H9 (cell line): ENCODE measurements around the gene HOXC10. TPM values are rescaled to one million over a fixed set of nuclear protein-coding genes. Genes with fewer than 3 reads are reported as not detected.

ENCODE experiments used
- DNase-seq: peaks from one replicate; pipeline ENCODE4 v3.0.0-alpha.2; 2017
- H2AFZ ChIP-seq: one replicate; pipeline ENCODE4 v1.6.1; 2013; ENCODE audit warnings: mild to moderate bottlenecking, low read length, control low read depth, moderate library complexity
- H2AK5ac ChIP-seq: 2 replicates; pipeline ENCODE4 v1.6.1; 2013; ENCODE audit warnings: low read length, control low read depth, mixed read lengths; ENCODE audit not compliant: insufficient read length
- H2BK120ac ChIP-seq: one replicate; pipeline ENCODE4 v1.6.1; 2013; ENCODE audit warnings: low read depth, mild to moderate bottlenecking, low read length, control low read depth, inconsistent platforms; ENCODE audit not compliant: poor library complexity, severe bottlenecking
- H2BK12ac ChIP-seq: 2 replicates; pipeline ENCODE4 v1.6.1; 2013; ENCODE audit warnings: low read length, control low read depth, mixed read lengths, low read depth; ENCODE audit not compliant: insufficient read length
- H2BK15ac ChIP-seq: 2 replicates; pipeline ENCODE4 v1.6.1; 2013; ENCODE audit warnings: low read depth, low read length, control low read depth
- H2BK20ac ChIP-seq: one replicate; pipeline ENCODE4 v1.6.1; 2013; ENCODE audit warnings: low read depth, mild to moderate bottlenecking, low read length, control low read depth, inconsistent platforms; ENCODE audit not compliant: poor library complexity, severe bottlenecking
- H2BK5ac ChIP-seq: 2 replicates; pipeline ENCODE4 v1.6.1; 2013; ENCODE audit warnings: low read length, control low read depth, mixed read lengths; ENCODE audit not compliant: insufficient read length
- H3K14ac ChIP-seq: 2 replicates; pipeline ENCODE4 v1.6.1; 2013; ENCODE audit warnings: low read length, control low read depth; ENCODE audit not compliant: insufficient read depth
- H3K18ac ChIP-seq: 2 replicates; pipeline ENCODE4 v1.6.1; 2013; ENCODE audit warnings: low read depth, mild to moderate bottlenecking, mixed read lengths, low read length, control low read depth; ENCODE audit not compliant: insufficient read length
- H3K23ac ChIP-seq: 2 replicates; pipeline ENCODE4 v1.6.1; 2013; ENCODE audit warnings: low read length, control low read depth, mixed read lengths, low read depth; ENCODE audit not compliant: insufficient read length
- H3K23me2 ChIP-seq: 2 replicates; pipeline ENCODE4 v1.6.1; 2013; ENCODE audit warnings: low read depth, mild to moderate bottlenecking, mixed read lengths, low read length, control low read depth; ENCODE audit not compliant: insufficient read length, poor library complexity, severe bottlenecking
- H3K27ac ChIP-seq: 2 replicates; pipeline ENCODE4 v1.5.1; 2013; ENCODE audit warnings: low read length, control low read depth, mixed read lengths, low read depth; ENCODE audit not compliant: insufficient read length
- H3K27me3 ChIP-seq: 2 replicates; pipeline ENCODE4 v1.6.1; 2013; ENCODE audit warnings: low read length, control low read depth, inconsistent platforms; ENCODE audit not compliant: insufficient read depth
- H3K4ac ChIP-seq: 2 replicates; pipeline ENCODE4 v1.6.1; 2013; ENCODE audit warnings: low read depth, mild to moderate bottlenecking, control low read depth, inconsistent platforms, low read length, moderate library complexity
- H3K4me1 ChIP-seq: 2 replicates; pipeline ENCODE4 v1.6.1; 2013; ENCODE audit warnings: low read length, control low read depth, inconsistent platforms; ENCODE audit not compliant: insufficient read depth
- H3K4me2 ChIP-seq: 2 replicates; pipeline ENCODE4 v1.6.1; 2013; ENCODE audit warnings: low read length, control low read depth, mixed read lengths; ENCODE audit not compliant: insufficient read length, insufficient read depth
- H3K56ac ChIP-seq: 2 replicates; pipeline ENCODE4 v1.6.1; 2013; ENCODE audit warnings: low read depth, mild to moderate bottlenecking, mixed read lengths, low read length, control low read depth; ENCODE audit not compliant: insufficient read length
- H3K79me1 ChIP-seq: 2 replicates; pipeline ENCODE4 v1.6.1; 2013; ENCODE audit warnings: low read depth, mild to moderate bottlenecking, moderate library complexity, low read length, control low read depth, inconsistent platforms; ENCODE audit not compliant: insufficient read depth, poor library complexity, severe bottlenecking
- H3K79me2 ChIP-seq: 2 replicates; pipeline ENCODE4 v1.6.1; 2013; ENCODE audit warnings: low read length, control low read depth, inconsistent platforms; ENCODE audit not compliant: insufficient read depth
- H3K9ac ChIP-seq: 2 replicates; pipeline ENCODE4 v1.6.1; 2013; ENCODE audit warnings: low read length, control low read depth, mixed read lengths; ENCODE audit not compliant: insufficient read length; ENCODE audit errors: extremely low read depth
- H3K9me3 ChIP-seq: one replicate; pipeline ENCODE4 v1.6.1; 2013; ENCODE audit warnings: low read depth, low read length, inconsistent platforms; ENCODE audit not compliant: control insufficient read depth
- H3T11ph ChIP-seq: one replicate; pipeline ENCODE4 v1.6.1; 2013; ENCODE audit warnings: mild to moderate bottlenecking, low read length, control low read depth, inconsistent platforms
- H4K20me1 ChIP-seq: one replicate; pipeline ENCODE4 v1.6.1; 2013; ENCODE audit not compliant: control insufficient read depth, insufficient read length, insufficient read depth
- H4K5ac ChIP-seq: 2 replicates; pipeline ENCODE4 v1.6.1; 2013; ENCODE audit warnings: low read depth, mild to moderate bottlenecking, mixed read lengths, low read length, control low read depth; ENCODE audit not compliant: insufficient read length
- H4K8ac ChIP-seq: replicated peaks from 2 replicates; pipeline ENCODE4 v1.6.1; 2013; ENCODE audit warnings: low read length, control low read depth, mixed read lengths, low read depth; ENCODE audit not compliant: insufficient read length
- H4K91ac ChIP-seq: 2 replicates; pipeline ENCODE4 v1.6.1; 2013; ENCODE audit warnings: low read depth, mild to moderate bottlenecking, moderate library complexity, mixed read lengths, low read length, control low read depth; ENCODE audit not compliant: insufficient read length
- H3K27ac Mint-ChIP-seq, 3 experiments: 2 replicates in 2 of 3; 3 replicates in 1 of 3; pipeline ENCODE4 v1.8.0; 2020 to 2021; ENCODE audit warnings: mixed read lengths in 3 of 3, mild to moderate bottlenecking in 1 of 3, moderate library complexity in 1 of 3
- H3K27me3 Mint-ChIP-seq: 2 replicates; pipeline ENCODE4 v1.8.0; 2021; ENCODE audit warnings: low read depth, mild to moderate bottlenecking, moderate library complexity, mixed read lengths
- H3K36me3 Mint-ChIP-seq, 3 experiments: 2 replicates in 2 of 3; 3 replicates in 1 of 3; pipeline ENCODE4 v1.8.0; 2020 to 2021; ENCODE audit warnings: low read depth in 3 of 3, mixed read lengths in 3 of 3; ENCODE audit not compliant: insufficient read depth in 1 of 3
- H3K4me1 Mint-ChIP-seq, 2 experiments: 2 replicates each; pipeline ENCODE4 v1.8.0; 2020; ENCODE audit warnings: mixed read lengths in 2 of 2
- H3K4me3 Mint-ChIP-seq, 2 experiments: 2 replicates in 1 of 2; 3 replicates in 1 of 2; pipeline ENCODE4 v1.8.0; 2020 to 2021; ENCODE audit warnings: mild to moderate bottlenecking in 2 of 2, mixed read lengths in 2 of 2, moderate library complexity in 1 of 2
- H3K9me3 Mint-ChIP-seq, 2 experiments: 2 replicates in 1 of 2; 3 replicates in 1 of 2; pipeline ENCODE4 v1.8.0; 2020; ENCODE audit warnings: mild to moderate bottlenecking in 2 of 2, mixed read lengths in 2 of 2, moderate library complexity in 1 of 2
- WGBS: extraction: QIAGEN DNeasy Blood & Tissue Kit; methylation state at CpG from one replicate; pipeline ENCODE4 v1.1.7; 2013; ENCODE audit warnings: missing lambda C conversion rate, low lambda C conversion rate, mixed read lengths; ENCODE audit not compliant: insufficient read length; ENCODE audit errors: extremely low coverage; 5-methylcytosine and 5-hydroxymethylcytosine counted together
- total RNA-seq: library from RNA; stranded (reverse); gene quantifications from 2 replicates; pipeline ENCODE4 v1.2.1, GENCODE V29; 2021
- TF ChIP-seq, protein P1 (sequence below): fragments of 200-600 bp; sonication (generic); conservative IDR thresholded peaks from 3 replicates; pipeline ENCODE4 v1.8.0; 2021; ENCODE audit warnings: antibody characterized with exemption, mild to moderate bottlenecking

The HOXC10 gene
- total RNA-seq, 1 experiment from 2014 or later, result not detected

DNA sequence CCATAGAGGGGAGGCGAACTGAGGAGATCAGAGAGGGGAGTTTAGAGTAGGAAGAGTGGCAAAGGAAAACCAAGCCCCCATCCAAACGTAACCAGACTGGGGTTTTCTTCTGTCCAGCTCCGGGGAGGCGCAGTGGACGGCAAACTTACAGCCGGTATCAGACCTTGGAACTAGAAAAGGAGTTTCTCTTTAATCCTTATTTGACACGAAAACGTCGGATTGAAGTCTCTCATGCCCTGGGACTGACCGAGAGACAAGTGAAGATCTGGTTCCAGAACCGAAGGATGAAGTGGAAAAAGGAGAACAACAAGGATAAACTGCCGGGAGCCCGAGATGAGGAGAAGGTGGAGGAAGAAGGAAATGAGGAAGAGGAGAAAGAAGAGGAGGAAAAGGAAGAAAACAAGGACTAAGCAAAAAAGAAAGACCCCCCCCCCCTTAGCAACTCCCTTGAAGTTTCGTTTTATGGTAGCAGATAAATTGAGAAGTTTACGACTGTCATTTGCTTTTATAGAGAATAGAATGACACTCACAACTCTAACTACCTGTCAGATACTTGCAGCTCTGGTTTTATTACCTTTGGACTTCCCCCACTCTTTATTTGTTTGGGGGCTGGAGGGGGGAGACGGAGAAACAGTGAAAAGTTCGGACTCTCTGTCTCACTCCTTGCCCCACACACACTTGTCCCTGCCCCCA lies 26.2 kb downstream of the HOXC10 start:
- no peak overlapping the region for H3K56ac ChIP-seq
- no peak overlapping the region for H2BK15ac ChIP-seq
- no peak overlapping the region for H3K9ac ChIP-seq
- no peaks in the 10 kb centered on the region for H3K9me3 ChIP-seq
- H3K14ac ChIP-seq, result no peak overlapping the region
- H3K4me2 ChIP-seq, result no peak overlapping the region
- H2BK12ac ChIP-seq, result no peak overlapping the region
- H3K4ac ChIP-seq, result no peak overlapping the region
- no peak overlapping the region for H3K27ac ChIP-seq
- H3K27me3 Mint-ChIP-seq, result peaks cover 100% of the 10 kb centered on the region
- H3K79me2 ChIP-seq, result no peaks in the 10 kb centered on the region
- no peaks in the 10 kb centered on the region for H4K20me1 ChIP-seq
- H3K23me2 ChIP-seq, result no peaks in the 10 kb centered on the region
- H3K27ac Mint-ChIP-seq, result no peak overlapping the region
- no peak overlapping the region for H2BK5ac ChIP-seq
- H3T11ph ChIP-seq, result no peak overlapping the region
- H2AFZ ChIP-seq, result no peak overlapping the region
- H3K18ac ChIP-seq, result no peak overlapping the region
- H3K4me1 ChIP-seq, result no peaks in the 10 kb centered on the region
- no peak overlapping the region for H4K8ac ChIP-seq
- H3K4me1 Mint-ChIP-seq, result peaks cover 6 to 31% of the 10 kb centered on the region in 2 experiments
- no peak overlapping the region for H3K23ac ChIP-seq
- H3K9me3 Mint-ChIP-seq, result peaks cover 0 to 2% of the 10 kb centered on the region in 2 experiments; a peak in 2 of 5 replicates
- H4K5ac ChIP-seq, result no peak overlapping the region
- H3K79me1 ChIP-seq, result no peaks in the 10 kb centered on the region
- H2AK5ac ChIP-seq, result no peak overlapping the region
- H3K4me3 Mint-ChIP-seq, result no peak overlapping the region
- no peak overlapping the region for H2BK20ac ChIP-seq
- no peak overlapping the region for H2BK120ac ChIP-seq
- H3K36me3 Mint-ChIP-seq, result no peaks in the 10 kb centered on the region
- no peak for DNase-seq
- WGBS, result no CpG with 5 or more reads among the region's 17 CpGs
- H3K27me3 ChIP-seq, result peaks cover 94% of the 10 kb centered on the region
- TF ChIP-seq, protein P1, sequence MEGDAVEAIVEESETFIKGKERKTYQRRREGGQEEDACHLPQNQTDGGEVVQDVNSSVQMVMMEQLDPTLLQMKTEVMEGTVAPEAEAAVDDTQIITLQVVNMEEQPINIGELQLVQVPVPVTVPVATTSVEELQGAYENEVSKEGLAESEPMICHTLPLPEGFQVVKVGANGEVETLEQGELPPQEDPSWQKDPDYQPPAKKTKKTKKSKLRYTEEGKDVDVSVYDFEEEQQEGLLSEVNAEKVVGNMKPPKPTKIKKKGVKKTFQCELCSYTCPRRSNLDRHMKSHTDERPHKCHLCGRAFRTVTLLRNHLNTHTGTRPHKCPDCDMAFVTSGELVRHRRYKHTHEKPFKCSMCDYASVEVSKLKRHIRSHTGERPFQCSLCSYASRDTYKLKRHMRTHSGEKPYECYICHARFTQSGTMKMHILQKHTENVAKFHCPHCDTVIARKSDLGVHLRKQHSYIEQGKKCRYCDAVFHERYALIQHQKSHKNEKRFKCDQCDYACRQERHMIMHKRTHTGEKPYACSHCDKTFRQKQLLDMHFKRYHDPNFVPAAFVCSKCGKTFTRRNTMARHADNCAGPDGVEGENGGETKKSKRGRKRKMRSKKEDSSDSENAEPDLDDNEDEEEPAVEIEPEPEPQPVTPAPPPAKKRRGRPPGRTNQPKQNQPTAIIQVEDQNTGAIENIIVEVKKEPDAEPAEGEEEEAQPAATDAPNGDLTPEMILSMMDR, result no peak
- no peak overlapping the region for H4K91ac ChIP-seq
